Upper lobe of right lung (tissue), 1 donor: ENCODE results near the gene HLF. TPM values are rescaled to one million over a fixed set of nuclear protein-coding genes. Genes with fewer than 3 reads are reported as not detected.
A peak's percentile ranks its signal among the peaks of the same experiment; 100 is the strongest.

ENCODE experiments used
- ATAC-seq: fragments of 200-7000 bp; cut with Tn5 transposase; one replicate; pipeline ENCODE4 v1.9.1; 2020; ENCODE audit warnings: mild to moderate bottlenecking, moderate library complexity
- DNase-seq: peaks from one replicate; pipeline ENCODE4 v3.0.0-alpha.2; 2020
- H3K27ac ChIP-seq: fragments of 200-600 bp; one replicate; pipeline ENCODE4 v1.8.0; 2022
- H3K27me3 ChIP-seq: fragments of 200-600 bp; one replicate; pipeline ENCODE4 v1.8.0; 2022; ENCODE audit warnings: mild to moderate bottlenecking
- H3K36me3 ChIP-seq: fragments of 200-600 bp; one replicate; pipeline ENCODE4 v1.8.0; 2022
- H3K4me1 ChIP-seq: fragments of 200-600 bp; one replicate; pipeline ENCODE4 v1.8.0; 2022
- H3K4me3 ChIP-seq: fragments of 200-600 bp; one replicate; pipeline ENCODE4 v1.8.0; 2022; ENCODE audit warnings: mild to moderate bottlenecking
- H3K9me3 ChIP-seq: fragments of 200-600 bp; one replicate; pipeline ENCODE4 v1.8.0; 2022
- CTCF ChIP-seq: fragments of 200-600 bp; IDR thresholded peaks from one replicate; pipeline ENCODE4 v1.8.0; 2022; ENCODE audit warnings: antibody characterized with exemption
- intact Hi-C: fragments of 100-400 bp; cut with DNase I; formaldehyde crosslinking; loops from one replicate; pipeline ENCODE4 v1.11.0; 2022
- total RNA-seq: library from RNA; stranded (reverse); fragmentation: NEBNext Ultra II Directional; extraction: Animal tissue kit (Norgen Biotek cat#: 25700); gene quantifications from one replicate; pipeline ENCODE4 v1.2.1, GENCODE V29; 2021
- donor health status: DM: no; HTN: yes; CAD: no; lungs with severe emphysema.

HLF gene
- total RNA-seq, 1 donor from 2014 or later, result 31.8 TPM

- DNase-seq, result no peak
- ATAC-seq, result no peak
- H3K27me3 ChIP-seq, result peaks cover 15% of the 10 kb centered on the region
- TF ChIP-seq CTCF, result no peak
- H3K36me3 ChIP-seq, result no peaks in the 10 kb centered on the region
- H3K9me3 ChIP-seq, result no peaks in the 10 kb centered on the region
- peaks cover 27% of the 10 kb centered on the region for H3K4me1 ChIP-seq
- intact Hi-C loops, result no loop called here
- H3K4me3 ChIP-seq, result peak overlapping the region; percentile 64
- peak overlapping the region; percentile 14 for H3K27ac ChIP-seq
Measured at GRCh38 chr17:55268649-55269480, 4.1 kb downstream of the HLF start.

DNA sequence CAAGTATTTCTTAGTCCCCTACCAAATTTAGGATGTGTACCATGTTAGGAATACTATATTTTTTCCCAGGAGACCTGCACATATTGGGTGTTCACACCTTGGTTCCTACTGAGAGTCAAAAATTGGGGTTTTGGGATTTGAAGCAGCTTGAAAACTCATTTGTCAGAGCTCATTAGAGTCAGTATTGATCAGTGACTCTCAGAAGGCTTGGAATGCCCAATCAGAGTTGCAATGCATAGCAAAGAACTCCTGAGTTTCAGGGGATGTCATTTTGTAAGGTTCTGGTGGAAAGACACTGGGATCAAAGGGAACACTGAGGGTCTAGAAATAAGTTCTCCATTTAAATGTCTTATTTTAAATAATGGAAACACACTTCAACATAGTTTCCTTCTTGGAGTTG, 5.1 kb downstream of the HLF start:
- Histone ChIP-seq H3K36me3 (no peaks in the 10 kb centered on the region), H3K9me3 (no peaks in the 10 kb centered on the region), H3K4me3 (peak overlapping the region; percentile 64), H3K4me1 (peaks cover 34% of the 10 kb centered on the region), H3K27ac (no peak overlapping the region), H3K27me3 (peaks cover 7% of the 10 kb centered on the region)
- no peak for TF ChIP-seq CTCF
- intact Hi-C loops, result no loop called here
- ATAC-seq (no peak), DNase-seq (no peak)

- H3K27ac ChIP-seq, result no peak overlapping the region
- H3K9me3 ChIP-seq, result no peaks in the 10 kb centered on the region
- ATAC-seq (no peak), DNase-seq (no peak)
- no peak for TF ChIP-seq CTCF
- no peaks in the 10 kb centered on the region for H3K36me3 ChIP-seq
- peaks cover 38% of the 10 kb centered on the region for H3K4me1 ChIP-seq
- intact Hi-C loops, result no loop called here
- H3K4me3 ChIP-seq, result no peak overlapping the region
- no peaks in the 10 kb centered on the region for H3K27me3 ChIP-seq
Measured at GRCh38 chr17:55271223-55271571, 6.4 kb downstream of the HLF start.

DNA sequence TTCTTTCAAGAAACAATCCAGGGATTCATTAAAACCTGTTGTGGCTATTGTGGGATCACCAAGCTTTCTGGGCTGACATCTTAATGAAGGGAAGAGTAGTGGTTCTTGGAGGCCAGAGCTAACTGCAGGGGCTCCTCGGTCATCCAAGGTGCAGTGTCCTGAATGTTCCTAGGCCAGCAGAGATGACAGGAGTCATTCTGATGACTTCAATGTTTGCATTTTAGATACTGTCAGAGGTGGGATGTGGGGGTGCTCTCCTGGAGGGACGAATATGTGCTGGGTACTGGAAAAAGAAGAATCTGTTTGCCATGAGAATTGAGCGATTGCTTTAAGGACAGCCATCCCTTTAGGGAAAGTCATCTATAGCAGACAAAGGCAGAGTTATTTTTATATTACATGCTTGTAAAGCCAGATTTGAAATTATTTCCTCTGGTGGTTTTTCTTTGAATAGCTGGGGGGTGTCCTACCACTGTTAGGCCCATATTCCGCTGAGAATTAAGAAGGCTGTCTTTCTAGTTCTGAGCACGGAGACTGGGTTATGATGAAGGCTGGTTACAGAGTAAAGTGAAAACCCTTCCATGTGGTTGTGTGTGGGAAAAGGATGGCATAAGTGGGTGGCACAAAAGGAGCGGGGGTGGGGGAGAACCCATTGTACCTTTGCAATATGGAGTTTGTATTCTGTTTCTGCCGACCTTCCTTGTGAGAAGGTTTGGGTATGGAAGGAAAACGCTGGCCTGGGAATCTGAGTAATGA, 7.4 kb downstream of the HLF start:
- Histone ChIP-seq H3K36me3 (no peaks in the 10 kb centered on the region), H3K4me1 (peaks cover 45% of the 10 kb centered on the region), H3K9me3 (no peaks in the 10 kb centered on the region), H3K4me3 (no peak overlapping the region), H3K27me3 (no peaks in the 10 kb centered on the region), H3K27ac (peak overlapping the region; percentile 38)
- DNase-seq (no peak), ATAC-seq (no peak)
- TF ChIP-seq CTCF, result no peak
- intact Hi-C loops, result no loop called here

- TF ChIP-seq CTCF, result no peak
- peak overlapping the region; percentile 38 for H3K27ac ChIP-seq
- H3K4me3 ChIP-seq, result no peak overlapping the region
- intact Hi-C loops, result no loop called here
- peaks cover 46% of the 10 kb centered on the region for H3K4me1 ChIP-seq
- no peaks in the 10 kb centered on the region for H3K9me3 ChIP-seq
- ATAC-seq (no peak), DNase-seq (no peak)
- H3K36me3 ChIP-seq, result no peaks in the 10 kb centered on the region
- no peaks in the 10 kb centered on the region for H3K27me3 ChIP-seq
Measured at GRCh38 chr17:55272711-55273578, 8.2 kb downstream of the HLF start.
